ENCODE results near the gene PLEKHA8. TPM values are rescaled to one million over a fixed set of nuclear protein-coding genes. Genes with fewer than 3 reads are reported as not detected.

PLEKHA8 gene
- total and polyA plus RNA-seq, 4 donors, result 2.7 to 16.7 (median 6.5) TPM

GRCh38 chr7:30175180-30175579 is 147.0 kb downstream of the PLEKHA8 start:
- Histone ChIP-seq H3K9me3 (ENCODE audit: control insufficient read depth in 4 of 4, insufficient read depth in 3 of 4, low read length in 3 of 4) (no peaks in the 10 kb centered on the region), H3K27ac (ENCODE audit: low read depth in 1 of 2, low read length in 1 of 2) (no peak overlapping the region), H3K9ac (ENCODE audit: insufficient read depth in 1 of 2, low read length in 2 of 2) (no peak overlapping the region), H3K36me3 (ENCODE audit: control insufficient read depth in 4 of 4, insufficient read depth in 4 of 4, low read length in 4 of 4) (no peaks in the 10 kb centered on the region), H3K27me3 (ENCODE audit: control insufficient read depth in 3 of 3, insufficient read depth in 3 of 3, low read length in 2 of 3) (no peaks in the 10 kb centered on the region), H3K4me1 (ENCODE audit: control insufficient read depth in 5 of 5, insufficient read depth in 5 of 5, low read length in 5 of 5) (peaks cover 8 to 78% (median 37%) of the 10 kb centered on the region in 5 donors), H3K4me3 (no peak overlapping the region)
- no peak for TF ChIP-seq CTCF (IDR thresholded peaks at IDR 0.05; ENCODE audit: control extremely low read depth, extremely low read depth)
- DNase-seq, result peak; percentile 67 to 81 (median 76)
- ATAC-seq (ENCODE audit: insufficient read depth, low FRiP score), result no peak
- WGBS, 2 donors, result 48 to 70% methylated on average over 3 of the region's 3 CpGs

- H3K9ac ChIP-seq (ENCODE audit: insufficient read depth in 1 of 2, low read length in 2 of 2), result no peak overlapping the region
- no peak overlapping the region for H3K27ac ChIP-seq (ENCODE audit: low read depth in 1 of 2, low read length in 1 of 2)
- no peak for ATAC-seq (ENCODE audit: insufficient read depth, low FRiP score)
- H3K4me3 ChIP-seq, result no peak overlapping the region
- TF ChIP-seq CTCF (IDR thresholded peaks at IDR 0.05; ENCODE audit: control extremely low read depth, extremely low read depth), result no peak
- peaks cover 8 to 72% (median 34%) of the 10 kb centered on the region in 5 donors for H3K4me1 ChIP-seq (ENCODE audit: control insufficient read depth in 5 of 5, insufficient read depth in 5 of 5, low read length in 5 of 5)
- no peaks in the 10 kb centered on the region for H3K36me3 ChIP-seq (ENCODE audit: control insufficient read depth in 4 of 4, insufficient read depth in 4 of 4, low read length in 4 of 4)
- no peaks in the 10 kb centered on the region for H3K27me3 ChIP-seq (ENCODE audit: control insufficient read depth in 3 of 3, insufficient read depth in 3 of 3, low read length in 2 of 3)
- no peaks in the 10 kb centered on the region for H3K9me3 ChIP-seq (ENCODE audit: control insufficient read depth in 4 of 4, insufficient read depth in 3 of 4, low read length in 3 of 4)
- peak; percentile 69 to 84 (median 79) for DNase-seq
- WGBS, 2 donors, result 82 to 90% methylated on average over 7 of the region's 7 CpGs
Observed at GRCh38 chr7:30175636-30176147, 147.5 kb downstream of the PLEKHA8 start.

- peaks cover 8 to 74% (median 25%) of the 10 kb centered on the region in 5 donors for H3K4me1 ChIP-seq (ENCODE audit: control insufficient read depth in 5 of 5, insufficient read depth in 5 of 5, low read length in 5 of 5)
- H3K27me3 ChIP-seq (ENCODE audit: control insufficient read depth in 3 of 3, insufficient read depth in 3 of 3, low read length in 2 of 3), result no peaks in the 10 kb centered on the region
- no peak for ATAC-seq (ENCODE audit: insufficient read depth, low FRiP score)
Observed at GRCh38 chr7:30176463-30177109, 148.4 kb downstream of the PLEKHA8 start.

More at GRCh38 chr7:30176463-30177109, 148.4 kb downstream of the PLEKHA8 start:
- DNase-seq, result no peak
- no peak overlapping the region for H3K27ac ChIP-seq (ENCODE audit: low read depth in 1 of 2, low read length in 1 of 2)
- no peaks in the 10 kb centered on the region for H3K9me3 ChIP-seq (ENCODE audit: control insufficient read depth in 4 of 4, insufficient read depth in 3 of 4, low read length in 3 of 4)
- no peak overlapping the region for H3K4me3 ChIP-seq
- no peak for TF ChIP-seq CTCF (IDR thresholded peaks at IDR 0.05; ENCODE audit: control extremely low read depth, extremely low read depth)
- no peak overlapping the region for H3K9ac ChIP-seq (ENCODE audit: insufficient read depth in 1 of 2, low read length in 2 of 2)
- WGBS, 2 donors, result 59 to 76% methylated on average over 6 of the region's 6 CpGs
- H3K36me3 ChIP-seq (ENCODE audit: control insufficient read depth in 4 of 4, insufficient read depth in 4 of 4, low read length in 4 of 4), result no peaks in the 10 kb centered on the region
